ENCODE results near the gene IKBIP.

GRCh38 chr12:98579835-98580234 lies 64.8 kb downstream of the IKBIP start:
- TF ChIP-seq POLR2AphosphoS5 (IDR thresholded peaks at IDR 0.05; ENCODE audit: borderline replicate concordance, low read depth, low read length) (no peak), EZH2 (IDR thresholded peaks at IDR 0.05) (no peak)

Measured in SK-N-MC (cell line).